ENCODE data around the gene GRIA3.

- TF ChIP-seq CTCF (IDR thresholded peaks at IDR 0.05) (no peak), EZH2phosphoT487 (IDR thresholded peaks at IDR 0.05) (no peak), EZH2 (IDR thresholded peaks at IDR 0.05) (no peak)
These were observed 129.4 kb downstream of the GRIA3 start for GRCh38 chrX:123313486-123313885.

All from neural progenitor cell (in vitro differentiated cells).